Astrocyte (in vitro differentiated cells and primary cell): ENCODE data around the gene DDAH1. TPM values are rescaled to one million over a fixed set of nuclear protein-coding genes. Genes with fewer than 3 reads are reported as not detected.
"Not testable (repeated sequence)": the region's sequence is repeated elsewhere in the genome, so short reads cannot be mapped to it uniquely, and the experiment has no call there.

Source experiments
- DNase-seq: peaks from one replicate; pipeline ENCODE4 v3.0.0-alpha.2; 2010; ENCODE audit warnings: low read depth
- FAIRE-seq: peaks from 2 replicates; lab custom pipeline; 2011; peaks lifted over from hg19 to GRCh38; lab: Jason Lieb, UNC
- H2AFZ ChIP-seq: 2 replicates; pipeline ENCODE4 v1.6.0; 2012; ENCODE audit warnings: low read depth, low read length, inconsistent platforms
- H3K27ac ChIP-seq: 2 replicates; pipeline ENCODE4 v1.5.1; 2011; ENCODE audit warnings: low read depth, low read length, inconsistent platforms
- H3K27me3 ChIP-seq: 2 replicates; pipeline ENCODE4 v1.6.0; 2011; ENCODE audit warnings: low read length, inconsistent platforms; ENCODE audit not compliant: insufficient read depth
- H3K36me3 ChIP-seq: 2 replicates; pipeline ENCODE4 v1.5.1; 2011; ENCODE audit warnings: low read length, inconsistent platforms; ENCODE audit not compliant: insufficient read depth
- H3K4me1 ChIP-seq: 2 replicates; pipeline ENCODE4 v1.5.1; 2011; ENCODE audit warnings: low read length, inconsistent platforms; ENCODE audit not compliant: insufficient read depth
- H3K4me2 ChIP-seq: 2 replicates; pipeline ENCODE4 v1.6.0; 2012; ENCODE audit warnings: low read length, inconsistent platforms
- H3K4me3 ChIP-seq: 2 replicates; pipeline ENCODE4 v1.5.1; 2011; ENCODE audit warnings: low read depth, mild to moderate bottlenecking, low read length, inconsistent platforms; ENCODE audit not compliant: insufficient read depth
- H3K79me2 ChIP-seq: 2 replicates; pipeline ENCODE4 v1.6.0; 2012; ENCODE audit warnings: mild to moderate bottlenecking, low read length, inconsistent platforms; ENCODE audit not compliant: insufficient read depth
- H3K9ac ChIP-seq: 2 replicates; pipeline ENCODE4 v1.6.0; 2012; ENCODE audit warnings: mild to moderate bottlenecking, low read length, inconsistent platforms
- H3K9me3 ChIP-seq: 2 replicates; pipeline ENCODE4 v1.5.1; 2012; ENCODE audit warnings: low read depth, mild to moderate bottlenecking, low read length, inconsistent platforms; ENCODE audit not compliant: insufficient read depth
- H4K20me1 ChIP-seq: 2 replicates; pipeline ENCODE4 v1.6.0; 2012; ENCODE audit warnings: low read length, inconsistent platforms; ENCODE audit not compliant: insufficient read depth
- H3K27ac Mint-ChIP-seq: one replicate; pipeline ENCODE4 v1.8.0; 2021; ENCODE audit warnings: mild to moderate bottlenecking, mixed read lengths; ENCODE audit not compliant: unreplicated experiment
- H3K27me3 Mint-ChIP-seq: one replicate; pipeline ENCODE4 v1.8.0; 2021; ENCODE audit warnings: low read depth, mixed read lengths; ENCODE audit not compliant: unreplicated experiment
- H3K36me3 Mint-ChIP-seq: one replicate; pipeline ENCODE4 v1.8.0; 2021; ENCODE audit warnings: low read depth, mixed read lengths; ENCODE audit not compliant: unreplicated experiment
- H3K4me1 Mint-ChIP-seq: one replicate; pipeline ENCODE4 v1.8.0; 2021; ENCODE audit warnings: low read depth, mixed read lengths; ENCODE audit not compliant: unreplicated experiment
- H3K4me3 Mint-ChIP-seq: one replicate; pipeline ENCODE4 v1.8.0; 2021; ENCODE audit warnings: mild to moderate bottlenecking, moderate library complexity, mixed read lengths; ENCODE audit not compliant: unreplicated experiment
- H3K9me3 Mint-ChIP-seq: one replicate; pipeline ENCODE4 v1.8.0; 2021; ENCODE audit warnings: mild to moderate bottlenecking, mixed read lengths; ENCODE audit not compliant: unreplicated experiment
- EZH2 ChIP-seq: IDR thresholded peaks from 2 replicates; pipeline ENCODE4 v1.6.1; 2012; ENCODE audit warnings: mild to moderate bottlenecking, low read length, inconsistent platforms; ENCODE audit not compliant: insufficient read depth
- total RNA-seq: library from RNA; stranded (reverse); gene quantifications from 2 replicates; pipeline ENCODE4 v1.2.1, GENCODE V29; 2021
- TF ChIP-seq, protein P1 (sequence below): IDR thresholded peaks from 2 replicates; pipeline ENCODE4 v1.5.1; 2011; ENCODE audit warnings: low read depth, mild to moderate bottlenecking, inconsistent platforms, low read length, moderate library complexity; ENCODE audit not compliant: insufficient read depth

The DDAH1 gene
- total RNA-seq, 1 donor from 2014 or later = 112 TPM

DNA sequence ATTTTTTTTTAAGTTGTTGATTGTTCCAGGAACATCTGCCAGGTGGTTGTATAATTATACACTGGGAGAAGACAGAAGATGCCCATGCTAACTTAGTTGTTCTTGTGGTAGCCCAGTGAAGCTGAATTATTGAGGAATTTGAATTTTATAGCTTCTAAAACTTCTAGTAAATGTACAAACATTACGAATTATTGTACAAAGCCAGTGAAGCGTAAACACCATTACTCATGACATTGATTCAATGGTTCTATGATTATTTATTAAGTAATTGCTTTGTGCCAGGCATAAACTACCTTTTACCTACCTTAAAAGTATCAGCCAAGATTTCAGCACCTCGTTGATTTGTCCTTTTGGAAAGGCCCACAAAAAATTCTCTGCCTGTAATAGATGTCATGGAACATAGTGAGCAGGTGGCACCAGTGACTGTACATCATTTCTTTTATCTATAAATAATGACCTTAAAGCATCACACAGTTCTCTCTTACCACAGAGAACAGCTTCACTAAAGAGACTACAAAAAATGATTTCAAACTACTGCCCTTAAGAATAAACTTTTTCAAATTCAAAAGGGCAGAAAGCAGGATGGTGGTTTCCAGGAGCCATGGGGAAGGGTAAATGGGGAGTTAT is 113.6 kb downstream of the DDAH1 start:
- no peaks in the 10 kb centered on the region for H3K27me3 ChIP-seq
- no peak overlapping the region for H3K4me3 Mint-ChIP-seq
- H3K79me2 ChIP-seq = peaks cover 26% of the 10 kb centered on the region
- H3K36me3 ChIP-seq = peaks cover 34% of the 10 kb centered on the region
- H3K4me2 ChIP-seq = no peak overlapping the region
- H3K27me3 Mint-ChIP-seq = no peaks in the 10 kb centered on the region
- no peak overlapping the region for H3K9ac ChIP-seq
- H3K27ac ChIP-seq = no peak overlapping the region
- no peaks in the 10 kb centered on the region for H3K4me1 ChIP-seq
- DNase-seq (no peak), FAIRE-seq (no peak)
- TF ChIP-seq EZH2 = no peak
- TF ChIP-seq, protein P1, sequence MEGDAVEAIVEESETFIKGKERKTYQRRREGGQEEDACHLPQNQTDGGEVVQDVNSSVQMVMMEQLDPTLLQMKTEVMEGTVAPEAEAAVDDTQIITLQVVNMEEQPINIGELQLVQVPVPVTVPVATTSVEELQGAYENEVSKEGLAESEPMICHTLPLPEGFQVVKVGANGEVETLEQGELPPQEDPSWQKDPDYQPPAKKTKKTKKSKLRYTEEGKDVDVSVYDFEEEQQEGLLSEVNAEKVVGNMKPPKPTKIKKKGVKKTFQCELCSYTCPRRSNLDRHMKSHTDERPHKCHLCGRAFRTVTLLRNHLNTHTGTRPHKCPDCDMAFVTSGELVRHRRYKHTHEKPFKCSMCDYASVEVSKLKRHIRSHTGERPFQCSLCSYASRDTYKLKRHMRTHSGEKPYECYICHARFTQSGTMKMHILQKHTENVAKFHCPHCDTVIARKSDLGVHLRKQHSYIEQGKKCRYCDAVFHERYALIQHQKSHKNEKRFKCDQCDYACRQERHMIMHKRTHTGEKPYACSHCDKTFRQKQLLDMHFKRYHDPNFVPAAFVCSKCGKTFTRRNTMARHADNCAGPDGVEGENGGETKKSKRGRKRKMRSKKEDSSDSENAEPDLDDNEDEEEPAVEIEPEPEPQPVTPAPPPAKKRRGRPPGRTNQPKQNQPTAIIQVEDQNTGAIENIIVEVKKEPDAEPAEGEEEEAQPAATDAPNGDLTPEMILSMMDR = no peak
- peaks cover 34% of the 10 kb centered on the region for H3K36me3 Mint-ChIP-seq
- no peak overlapping the region for H3K27ac Mint-ChIP-seq
- H3K9me3 Mint-ChIP-seq = no peaks in the 10 kb centered on the region
- H3K9me3 ChIP-seq = no peaks in the 10 kb centered on the region
- no peaks in the 10 kb centered on the region for H4K20me1 ChIP-seq
- no peak overlapping the region for H2AFZ ChIP-seq
- H3K4me3 ChIP-seq = no peak overlapping the region
- peaks cover 4% of the 10 kb centered on the region for H3K4me1 Mint-ChIP-seq

GRCh38 chr1:85349224-85349623 is 115.7 kb downstream of the DDAH1 start:
- H3K4me3 Mint-ChIP-seq = no peak overlapping the region
- H3K9me3 Mint-ChIP-seq = no peaks in the 10 kb centered on the region
- FAIRE-seq (no peak), DNase-seq (no peak)
- Histone ChIP-seq H3K79me2 (peaks cover 27% of the 10 kb centered on the region), H3K4me2 (no peak overlapping the region), H2AFZ (no peak overlapping the region), H3K27me3 (no peaks in the 10 kb centered on the region), H3K4me3 (no peak overlapping the region), H3K4me1 (peaks cover 9% of the 10 kb centered on the region), H3K9ac (no peak overlapping the region), H3K36me3 (peaks cover 39% of the 10 kb centered on the region), H3K9me3 (no peaks in the 10 kb centered on the region), H4K20me1 (no peaks in the 10 kb centered on the region), H3K27ac (no peak overlapping the region)
- H3K27me3 Mint-ChIP-seq = no peaks in the 10 kb centered on the region
- H3K36me3 Mint-ChIP-seq = peaks cover 38% of the 10 kb centered on the region
- no peaks in the 10 kb centered on the region for H3K4me1 Mint-ChIP-seq
- TF ChIP-seq EZH2 = no peak
- TF ChIP-seq, protein P1 = no peak
- H3K27ac Mint-ChIP-seq = no peak overlapping the region

DNA sequence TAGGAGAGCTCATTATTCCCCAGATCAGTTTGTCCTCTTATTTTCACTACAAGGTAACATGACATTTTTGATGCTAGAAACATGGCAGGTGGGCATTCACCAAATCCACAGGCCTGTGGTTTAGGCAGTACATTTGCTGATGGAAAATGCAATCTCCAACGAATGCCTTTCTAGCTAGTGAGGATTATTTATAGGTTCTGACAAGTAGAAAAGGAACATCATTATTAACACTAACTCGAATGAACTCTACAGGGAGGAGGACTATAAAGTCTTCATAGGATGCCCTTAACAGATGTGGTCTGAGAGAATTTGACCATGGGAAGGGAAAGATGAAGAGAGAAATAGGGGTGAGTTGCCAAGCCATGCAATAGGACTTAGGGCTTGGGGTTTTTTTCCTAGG is 117.1 kb downstream of the DDAH1 start:
- H3K4me1 Mint-ChIP-seq = peaks cover 10% of the 10 kb centered on the region
- Histone ChIP-seq H3K4me1 (peaks cover 18% of the 10 kb centered on the region), H3K9me3 (no peaks in the 10 kb centered on the region), H3K27ac (no peak overlapping the region), H3K79me2 (peaks cover 24% of the 10 kb centered on the region), H3K36me3 (peaks cover 39% of the 10 kb centered on the region), H3K27me3 (no peaks in the 10 kb centered on the region), H3K4me3 (no peak overlapping the region), H4K20me1 (no peaks in the 10 kb centered on the region), H3K4me2 (no peak overlapping the region), H2AFZ (no peak overlapping the region), H3K9ac (no peak overlapping the region)
- no peaks in the 10 kb centered on the region for H3K9me3 Mint-ChIP-seq
- H3K27me3 Mint-ChIP-seq = no peaks in the 10 kb centered on the region
- TF ChIP-seq, protein P1 = no peak
- TF ChIP-seq EZH2 = no peak
- H3K36me3 Mint-ChIP-seq = peaks cover 38% of the 10 kb centered on the region
- H3K27ac Mint-ChIP-seq = no peak overlapping the region
- H3K4me3 Mint-ChIP-seq = no peak overlapping the region
- no peak for FAIRE-seq
- DNase-seq = no peak

DNA sequence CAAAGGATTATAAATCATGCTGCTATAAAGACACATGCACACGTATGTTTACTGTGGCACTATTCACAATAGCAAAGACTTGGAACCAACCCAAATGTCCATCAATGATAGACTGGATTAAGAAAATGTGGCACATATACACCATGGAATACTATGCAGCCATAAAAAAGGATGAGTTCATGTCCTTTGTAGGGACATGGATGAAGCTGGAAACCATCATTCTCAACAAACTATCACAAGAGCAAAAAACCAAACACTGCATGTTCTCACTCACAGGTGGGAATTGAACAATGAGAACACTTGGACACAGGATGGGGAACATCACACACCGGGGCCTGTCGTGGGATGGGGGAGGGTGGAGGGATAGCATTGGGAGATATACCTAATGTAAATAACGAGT is 117.7 kb downstream of the DDAH1 start:
- not testable (repeated sequence) for H3K9me3 Mint-ChIP-seq, FAIRE-seq, H3K27me3 Mint-ChIP-seq, H3K9ac ChIP-seq, H3K4me3 Mint-ChIP-seq, H3K4me2 ChIP-seq, H2AFZ ChIP-seq, H3K27ac Mint-ChIP-seq, DNase-seq, H3K27me3 ChIP-seq, H3K9me3 ChIP-seq, H3K27ac ChIP-seq, H4K20me1 ChIP-seq, H3K4me3 ChIP-seq
- Histone ChIP-seq H3K4me1 (peaks cover 24% of the 10 kb centered on the region), H3K79me2 (peaks cover 24% of the 10 kb centered on the region), H3K36me3 (peaks cover 39% of the 10 kb centered on the region)
- H3K4me1 Mint-ChIP-seq = peaks cover 13% of the 10 kb centered on the region
- H3K36me3 Mint-ChIP-seq = peaks cover 38% of the 10 kb centered on the region
